GM21529 (cell line): ENCODE data around the gene GRIN1.

Source experiments
- ATAC-seq: cut with Tn5 transposase; IDR thresholded peaks from one replicate; pipeline ENCODE4 v1.9.1; 2021; ENCODE audit not compliant: unreplicated experiment

Gene GRIN1

GRCh38 chr9:137138722-137139467, at the start of gene GRIN1:
GRIN1 (plus strand) TSS chr9:137139154; CDS start chr9:137139487, 333 bp downstream.
- no peak for ATAC-seq

GRCh38 chr9:137089232-137089947, 49.6 kb upstream of the GRIN1 start:
- no peak for ATAC-seq

DNA sequence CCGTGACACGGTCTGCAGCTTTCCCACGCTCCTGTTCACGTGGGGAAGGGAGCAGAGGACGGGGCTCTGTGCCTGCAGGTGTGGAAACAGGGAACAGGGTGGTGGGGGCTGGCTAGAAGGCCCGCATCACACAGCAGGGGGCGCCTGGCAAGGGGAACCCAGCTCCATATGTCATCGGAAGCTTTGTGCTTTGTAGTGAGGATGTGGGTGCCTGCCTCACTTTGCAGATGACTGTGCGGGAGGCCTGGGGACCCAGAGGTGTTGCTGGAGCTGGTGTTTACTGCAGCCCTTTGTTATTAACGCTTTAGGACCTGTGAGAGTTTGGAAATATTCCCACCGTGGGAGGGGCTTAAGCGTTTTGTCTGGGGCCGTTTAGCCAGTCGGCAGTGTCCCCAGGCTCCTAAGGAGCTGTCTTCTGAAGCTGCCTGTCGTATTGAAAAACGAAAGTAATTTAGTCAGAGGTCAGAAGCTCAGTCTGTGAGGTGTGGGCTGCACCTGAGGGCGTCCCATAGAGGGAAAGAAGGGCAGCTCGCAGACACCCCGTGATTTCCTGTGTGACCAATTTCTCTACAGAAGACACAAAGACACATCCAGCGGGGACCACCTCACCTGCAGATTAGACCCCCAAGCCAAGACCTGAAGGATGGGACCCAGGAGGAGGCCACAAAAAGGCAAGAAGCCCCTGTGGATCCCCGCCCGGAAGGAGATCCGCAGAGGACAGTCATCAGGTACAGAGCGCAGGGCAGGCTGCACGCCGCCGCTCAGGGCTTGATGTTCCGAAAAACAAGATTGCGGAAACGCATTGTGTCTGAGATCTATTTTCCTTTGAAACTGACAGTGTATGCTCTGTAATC, 43.1 kb upstream of the GRIN1 start:
- ATAC-seq = peak; percentile 80

DNA sequence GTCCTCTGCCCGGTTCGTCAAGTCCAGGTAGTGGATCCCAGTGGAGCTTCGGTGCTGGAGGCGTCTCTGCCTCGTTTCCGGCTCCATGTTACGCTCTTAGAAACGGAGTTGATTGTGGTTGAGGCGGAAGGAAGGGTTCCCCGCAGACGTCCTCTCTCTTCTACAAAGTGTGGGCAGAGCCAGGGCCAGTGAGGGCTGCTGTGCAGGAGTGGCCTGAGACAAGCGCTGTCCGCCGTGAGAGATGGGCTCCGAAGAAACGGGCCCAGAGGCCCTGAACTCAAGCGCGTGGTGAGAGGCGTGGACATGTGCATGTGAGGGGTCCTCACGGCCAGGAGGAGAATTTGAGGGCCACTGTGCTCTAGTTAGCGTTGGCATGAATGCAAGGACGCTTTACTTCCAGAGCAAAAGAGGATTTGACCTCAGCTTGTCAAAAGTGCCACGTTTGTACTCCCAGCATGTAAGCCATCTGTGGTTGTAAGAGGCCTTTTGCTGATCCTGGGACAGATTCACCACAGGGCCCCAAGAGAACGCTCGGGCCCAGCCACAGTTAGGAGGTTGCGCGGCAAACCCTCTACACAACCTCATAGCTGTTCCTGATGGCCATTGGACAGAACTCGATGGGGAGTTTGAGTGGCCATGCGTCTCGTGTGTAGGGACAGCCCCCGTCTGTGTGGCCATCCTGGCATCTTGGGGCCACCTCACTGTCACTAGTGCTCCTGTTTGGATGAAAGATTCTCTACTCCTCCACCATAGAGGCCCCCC, 42.0 kb upstream of the GRIN1 start:
- ATAC-seq = no peak

DNA sequence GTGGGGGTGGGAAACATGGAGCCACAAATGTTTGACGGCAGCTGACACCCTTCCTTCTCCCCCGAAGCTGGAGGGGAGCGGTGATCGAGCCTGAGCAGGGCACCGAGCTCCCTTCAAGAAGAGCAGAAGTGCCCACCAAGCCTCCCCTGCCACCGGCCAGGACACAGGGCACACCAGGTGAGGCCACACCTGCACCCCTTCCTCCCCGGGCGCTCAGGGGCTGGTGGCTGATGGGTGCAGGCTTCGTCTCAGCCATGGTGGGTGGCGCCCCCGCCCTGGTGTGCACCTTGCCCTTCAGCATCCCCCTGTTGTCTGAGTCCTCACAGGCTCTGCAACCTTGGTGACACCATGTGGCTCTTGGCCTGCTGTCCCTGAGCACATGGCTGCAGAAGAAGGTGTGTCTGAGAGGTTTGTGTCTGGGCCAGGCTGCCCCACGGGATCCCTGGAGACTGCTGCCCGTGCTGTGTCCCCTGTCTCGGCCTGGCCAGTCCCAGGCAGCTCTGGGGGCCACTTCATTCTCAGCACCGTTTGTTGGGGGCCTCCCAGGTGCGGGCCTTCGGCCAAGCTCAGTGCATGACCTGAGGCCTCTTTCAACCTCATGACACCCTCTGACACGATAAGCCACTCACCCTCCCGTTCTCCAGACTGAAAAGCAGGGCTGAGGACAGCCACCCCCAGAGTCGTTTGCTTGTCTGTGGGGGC, 41.0 kb upstream of the GRIN1 start:
- no peak for ATAC-seq

DNA sequence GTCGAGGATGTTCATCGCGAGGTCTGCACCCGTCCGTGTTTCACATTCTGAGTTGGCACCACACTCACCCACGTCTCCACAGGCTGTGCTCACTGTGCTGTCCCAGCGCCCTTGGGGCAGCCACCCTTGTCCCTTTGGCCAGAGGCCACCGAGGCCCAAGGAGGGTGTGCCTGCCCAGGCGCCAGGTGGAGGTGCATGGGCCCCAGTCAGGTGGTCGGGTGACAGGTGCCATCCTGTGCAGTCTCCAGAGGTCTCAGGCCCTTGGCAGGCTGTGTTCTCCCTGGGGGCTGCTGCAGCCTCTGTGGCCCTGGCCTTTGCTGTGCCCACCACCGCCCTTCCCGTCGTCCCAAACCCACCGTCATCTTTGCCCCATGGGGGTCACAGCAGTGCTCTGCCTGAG, 39.7 kb upstream of the GRIN1 start:
- ATAC-seq = no peak

DNA sequence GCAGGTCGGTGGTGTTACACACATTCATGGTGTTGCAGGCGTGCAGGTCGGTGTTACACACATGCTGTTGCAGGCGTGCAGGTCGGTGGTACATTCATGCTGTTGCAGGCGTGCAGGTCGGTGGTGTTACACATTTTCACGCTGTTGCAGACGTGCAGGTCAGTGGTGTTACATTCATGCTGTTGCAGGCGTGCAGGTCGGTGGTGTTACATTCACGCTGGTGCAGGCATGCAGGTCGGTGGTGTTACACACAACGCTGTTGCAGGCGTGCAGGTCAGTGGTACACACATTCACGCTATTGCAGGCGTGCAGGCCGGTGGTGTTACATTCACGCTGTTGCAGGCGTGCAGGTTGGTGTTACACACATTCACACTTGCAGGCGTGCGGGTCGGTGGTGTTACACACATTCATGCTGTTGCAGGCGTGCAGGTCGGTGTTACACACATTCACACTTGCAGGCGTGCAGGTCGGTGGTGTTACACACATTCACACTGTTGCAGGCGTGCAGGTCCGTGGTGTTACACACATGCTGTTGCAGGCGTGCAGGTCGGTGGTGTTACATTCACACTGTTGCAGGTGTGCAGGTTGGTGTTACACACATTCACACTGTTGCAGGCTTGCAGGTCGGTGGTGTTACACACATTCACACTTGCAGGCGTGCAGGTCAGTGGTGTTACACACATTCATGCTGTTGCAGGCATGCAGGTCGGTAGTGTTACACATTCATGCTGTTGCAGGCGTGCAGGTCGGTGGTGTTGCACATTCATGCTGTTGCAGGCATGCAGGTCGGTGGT, 35.6 kb upstream of the GRIN1 start:
- no peak for ATAC-seq

DNA sequence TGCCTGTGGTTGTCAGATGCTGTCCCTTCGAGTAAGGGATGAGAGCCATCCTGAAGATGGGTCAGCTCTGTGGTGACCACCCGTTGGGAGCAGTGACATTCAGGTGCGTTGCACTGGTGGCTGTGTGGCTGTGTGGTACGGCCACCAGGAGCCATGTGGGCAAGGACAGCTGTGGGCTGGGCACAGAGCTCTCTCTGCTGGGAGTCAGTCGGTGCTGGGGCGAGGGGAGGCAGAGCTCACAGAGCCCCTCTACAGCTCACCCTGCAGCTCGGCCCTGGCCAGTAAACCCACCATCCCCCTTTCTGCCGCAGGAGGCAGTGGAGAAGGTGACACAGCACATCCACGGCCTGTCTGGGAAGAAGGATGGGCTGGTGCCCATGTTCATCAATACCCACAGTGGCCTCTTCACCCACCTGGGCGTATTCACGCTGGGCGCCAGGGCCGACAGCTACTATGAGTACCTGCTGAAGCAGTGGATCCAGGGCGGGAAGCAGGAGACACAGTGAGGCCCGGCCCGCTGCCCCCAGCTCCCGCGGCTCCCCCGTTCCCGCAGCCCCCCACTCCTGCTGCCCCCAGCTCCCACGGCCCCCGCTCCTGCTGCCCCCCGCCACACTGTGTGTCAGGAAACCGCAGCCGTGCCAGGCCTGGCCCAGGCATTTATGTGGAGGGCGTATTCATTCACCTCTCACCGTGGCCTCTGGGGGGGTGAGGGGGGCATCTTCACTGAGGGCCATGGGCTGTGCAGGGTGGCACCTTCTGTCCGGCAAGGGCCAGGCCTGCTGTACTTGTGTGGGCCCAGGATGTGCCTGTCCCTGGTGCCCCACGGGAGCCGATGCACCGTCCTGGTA, 32.9 kb upstream of the GRIN1 start:
- no peak for ATAC-seq

DNA sequence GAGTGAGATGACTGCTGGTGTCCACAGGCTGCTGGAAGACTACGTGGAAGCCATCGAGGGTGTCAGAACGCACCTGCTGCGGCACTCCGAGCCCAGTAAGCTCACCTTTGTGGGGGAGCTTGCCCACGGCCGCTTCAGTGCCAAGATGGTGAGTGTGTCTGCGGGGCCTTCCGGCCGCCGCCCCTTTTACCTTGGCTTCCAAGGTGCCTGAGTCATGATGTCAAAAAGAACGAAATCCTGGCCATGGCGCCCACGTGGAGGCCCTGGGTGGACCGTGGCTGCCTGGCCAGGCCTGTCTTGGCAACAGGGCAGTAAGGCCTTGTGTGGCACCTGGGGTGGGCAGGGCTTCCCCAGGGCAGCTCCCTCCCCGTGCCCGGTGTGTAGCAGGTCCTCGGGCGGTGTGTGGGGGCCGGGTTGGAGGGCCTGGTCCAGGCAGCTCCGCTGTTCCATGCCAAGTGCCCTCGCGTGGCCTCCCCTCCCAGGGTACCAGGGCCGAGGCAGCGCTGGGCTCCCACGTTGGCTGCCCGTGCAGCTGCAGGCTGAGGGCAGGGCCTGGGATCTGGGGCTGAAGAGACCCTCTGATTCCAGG, 32.2 kb upstream of the GRIN1 start:
- no peak for ATAC-seq

- ATAC-seq = no peak
These were observed 31.5 kb upstream of the GRIN1 start for GRCh38 chr9:137107312-137107921.

DNA sequence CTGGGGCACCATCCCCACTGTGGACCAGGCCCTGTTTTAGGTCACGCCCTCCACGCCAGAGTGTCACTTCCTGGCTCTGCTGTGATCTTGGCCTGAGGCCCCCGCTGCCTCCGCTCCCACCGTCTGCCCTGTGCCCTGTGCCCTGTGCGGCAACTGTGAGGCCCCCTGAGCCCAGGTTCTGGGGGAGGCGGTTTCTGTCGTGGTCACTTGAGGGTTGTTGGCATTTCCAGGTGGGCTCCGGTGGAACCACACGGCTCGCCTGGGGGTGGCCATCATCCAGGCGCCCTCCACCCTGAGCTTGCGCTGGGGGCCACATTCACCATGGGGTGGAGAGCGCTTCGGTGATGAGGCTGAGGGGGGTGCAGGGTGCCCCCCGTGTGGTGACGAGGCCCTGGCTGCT, 31.0 kb upstream of the GRIN1 start:
- ATAC-seq = no peak

GRCh38 chr9:137108608-137109249, 30.2 kb upstream of the GRIN1 start:
- ATAC-seq = no peak

DNA sequence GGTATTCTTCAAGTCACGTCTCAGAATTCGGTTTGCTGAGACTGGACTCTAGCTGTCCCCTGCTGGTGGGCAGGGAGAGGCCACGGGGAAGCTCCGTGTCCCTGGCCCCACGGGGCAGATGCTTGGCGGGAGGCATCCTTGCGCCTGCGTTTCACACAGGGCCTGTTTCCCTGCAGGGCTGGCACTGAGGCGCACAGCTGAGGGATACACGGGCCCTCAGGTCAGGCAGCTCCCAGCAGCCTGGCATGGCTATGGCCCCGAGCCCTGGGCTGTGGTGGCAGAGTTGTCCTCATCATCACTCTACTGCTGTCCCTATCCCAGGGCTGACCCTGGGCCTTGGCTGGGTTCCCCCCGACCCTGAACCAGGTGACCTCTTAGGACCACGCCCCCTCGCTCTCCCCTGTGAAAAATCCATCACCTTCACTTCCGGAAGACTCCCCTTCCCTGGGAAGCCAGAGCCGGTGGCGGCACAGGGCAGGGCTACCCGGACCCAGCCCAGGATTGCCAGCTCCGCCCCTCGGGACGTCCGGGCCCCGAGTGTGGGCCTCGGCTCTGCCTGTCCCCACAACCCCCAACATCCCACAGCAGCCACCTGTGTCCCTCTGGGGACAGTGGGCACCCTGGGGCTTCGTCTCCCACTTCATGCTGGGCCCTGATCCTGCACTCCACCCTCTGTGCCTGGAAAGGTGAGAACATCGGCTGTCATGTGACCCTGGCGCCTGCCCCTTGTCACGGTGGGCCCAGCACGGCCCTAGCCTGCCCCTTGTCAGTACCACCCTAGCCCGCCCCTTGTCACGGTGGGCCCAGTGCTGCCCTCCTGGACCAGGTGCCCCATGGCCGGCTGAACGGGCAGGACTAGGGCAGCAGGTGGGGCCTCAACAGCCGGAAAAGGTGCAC, 29.5 kb upstream of the GRIN1 start:
- ATAC-seq = no peak

GRCh38 chr9:137110147-137110910, 28.6 kb upstream of the GRIN1 start:
- ATAC-seq = no peak
